B cell (primary cell): ENCODE measurements around the gene NINL.

Source experiments
- CTCF ChIP-seq: fragments of 200-600 bp; IDR thresholded peaks from one replicate; pipeline ENCODE4 v1.8.0; 2022; ENCODE audit warnings: antibody characterized with exemption, mild to moderate bottlenecking
- EZH2 ChIP-seq: IDR thresholded peaks from 2 replicates; pipeline ENCODE4 v1.6.1; 2012; ENCODE audit warnings: borderline replicate concordance, low read depth, mild to moderate bottlenecking, moderate library complexity, low read length; ENCODE audit not compliant: insufficient read depth, poor library complexity, severe bottlenecking

DNA sequence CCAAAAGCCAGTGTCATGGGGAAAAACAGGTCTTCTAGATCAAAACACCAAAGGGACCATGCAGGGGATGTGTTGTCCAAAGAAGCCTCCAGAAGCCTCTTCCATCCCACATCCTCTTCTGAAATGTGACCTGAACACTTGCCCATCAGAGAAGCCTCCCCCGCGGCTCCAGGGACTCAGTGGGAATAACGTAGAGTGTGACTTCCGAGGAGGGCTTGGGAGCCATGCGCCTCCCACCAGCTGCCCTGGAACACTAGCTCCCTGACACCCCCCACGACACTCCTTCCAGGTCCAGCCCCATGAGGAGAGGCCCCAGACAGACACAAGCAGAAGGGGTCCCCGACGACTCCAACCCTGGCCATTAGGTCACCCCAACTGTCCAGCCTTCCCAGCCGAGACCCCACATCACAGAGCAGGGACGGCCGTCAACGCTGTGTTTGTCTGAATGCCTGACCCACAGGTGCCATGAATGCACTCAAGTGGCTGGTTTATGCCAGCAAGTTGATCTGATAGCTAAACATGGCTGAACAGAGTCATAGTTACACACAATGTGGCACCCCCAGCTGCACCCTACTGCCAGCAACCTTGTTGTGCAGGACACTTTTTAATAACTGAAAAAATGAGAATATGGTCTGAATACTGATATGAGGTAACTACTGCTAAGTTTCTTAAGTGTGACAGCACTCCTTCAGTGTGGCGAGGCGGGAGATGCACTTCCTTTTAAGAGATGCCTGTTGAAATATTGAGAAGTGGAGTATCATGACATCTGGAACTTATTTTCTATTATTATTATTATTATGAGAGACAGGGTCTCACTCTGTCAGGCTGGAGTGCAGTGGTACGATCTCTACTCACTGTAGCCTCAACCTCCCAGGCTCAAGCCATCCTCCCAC is 119.8 kb downstream of the NINL start:
- no peak for TF ChIP-seq CTCF
- no peak for TF ChIP-seq EZH2
